ENCODE data around the gene RSL24D1. TPM values are rescaled to one million over a fixed set of nuclear protein-coding genes. Genes with fewer than 3 reads are reported as not detected.
"Not testable (repeated sequence)": the region's sequence is repeated elsewhere in the genome, so short reads cannot be mapped to it uniquely, and the experiment has no call there.

Gene RSL24D1
- total and polyA plus RNA-seq, 2 of the 4 experiments (the other 2 are of a cell fraction), result 36.5 to 36.7 TPM

GRCh38 chr15:55143132-55143531 lies 53.6 kb downstream of the RSL24D1 start:
- H3K4me2 ChIP-seq (ENCODE audit: low read depth, low read length); H3K4ac ChIP-seq (ENCODE audit: low read depth, low read length); DNase-seq; H3K18ac ChIP-seq (ENCODE audit: low read depth, low read length); H3K56ac ChIP-seq (ENCODE audit: extremely low read depth, insufficient read depth, low read length); dilution Hi-C loops (cut with HindIII; ENCODE audit: low sequenced_read_pairs, unreplicated experiment); BruUV-seq (replicated peaks); H2AFZ ChIP-seq (replicated peaks; ENCODE audit: low read length, poor library complexity); H3K27me3 ChIP-seq (ENCODE audit: control insufficient read depth, insufficient read depth, low read length); ATAC-seq (ENCODE audit: low read depth); H4K8ac ChIP-seq (ENCODE audit: low read depth in 2 of 2, low read length in 2 of 2); H4K91ac ChIP-seq (ENCODE audit: insufficient read depth, low read depth, low read length); H3K9me1 ChIP-seq (ENCODE audit: insufficient read depth, low read length); H3K27ac ChIP-seq (ENCODE audit: insufficient read depth, low read length); POLR2A ChIA-PET (ENCODE audit: unreplicated experiment); H2BK20ac ChIP-seq (ENCODE audit: low read depth, low read length); intact Hi-C loops (cut with micrococcal nuclease); H4K5ac ChIP-seq (ENCODE audit: low read depth, low read length); H3K23ac ChIP-seq (ENCODE audit: low read depth, low read length); in situ Hi-C loops (cut with MboI; ENCODE audit: low sequenced_read_pairs); H3K36me3 ChIP-seq (ENCODE audit: control insufficient read depth, insufficient read depth, low read length); H2BK120ac ChIP-seq (ENCODE audit: low read depth, low read length); H3K9ac ChIP-seq (ENCODE audit: low read depth, low read length); H3K14ac ChIP-seq (replicated peaks; ENCODE audit: low read depth, low read length); H3K4me3 ChIP-seq (ENCODE audit: insufficient read depth, low read depth, low read length); H2BK5ac ChIP-seq (ENCODE audit: low read depth, low read length, poor library complexity, severe bottlenecking); H4K20me1 ChIP-seq (ENCODE audit: insufficient read depth, low read length); H2AK9ac ChIP-seq (replicated peaks; ENCODE audit: low read depth, low read length, poor library complexity); CTCF ChIA-PET; H2BK15ac ChIP-seq (ENCODE audit: low read depth, low read length); H3K79me1 ChIP-seq (ENCODE audit: low read depth in 1 of 2, low read length in 2 of 2); H2AK5ac ChIP-seq (ENCODE audit: low read depth, low read length); H3K4me1 ChIP-seq (ENCODE audit: control insufficient read depth, insufficient read depth, low read length); H3K9me3 ChIP-seq (ENCODE audit: control insufficient read depth, insufficient read depth, low read length): not testable (repeated sequence)
- no CpG with 5 or more reads among the region's 8 CpGs for WGBS, 2 experiments (ENCODE audit: extremely low coverage in 2 of 2, insufficient read length in 1 of 2)

Measured in IMR-90 (cell line).